HG03460 (cell line): Measurements from ENCODE around the gene FBXO17.
"Not testable (repeated sequence)": the region's sequence is repeated elsewhere in the genome, so short reads cannot be mapped to it uniquely, and the experiment has no call there.

ENCODE experiments used
- ATAC-seq: cut with Tn5 transposase; IDR thresholded peaks from one replicate; pipeline ENCODE4 v1.9.1; 2021; ENCODE audit not compliant: unreplicated experiment

FBXO17 gene

DNA sequence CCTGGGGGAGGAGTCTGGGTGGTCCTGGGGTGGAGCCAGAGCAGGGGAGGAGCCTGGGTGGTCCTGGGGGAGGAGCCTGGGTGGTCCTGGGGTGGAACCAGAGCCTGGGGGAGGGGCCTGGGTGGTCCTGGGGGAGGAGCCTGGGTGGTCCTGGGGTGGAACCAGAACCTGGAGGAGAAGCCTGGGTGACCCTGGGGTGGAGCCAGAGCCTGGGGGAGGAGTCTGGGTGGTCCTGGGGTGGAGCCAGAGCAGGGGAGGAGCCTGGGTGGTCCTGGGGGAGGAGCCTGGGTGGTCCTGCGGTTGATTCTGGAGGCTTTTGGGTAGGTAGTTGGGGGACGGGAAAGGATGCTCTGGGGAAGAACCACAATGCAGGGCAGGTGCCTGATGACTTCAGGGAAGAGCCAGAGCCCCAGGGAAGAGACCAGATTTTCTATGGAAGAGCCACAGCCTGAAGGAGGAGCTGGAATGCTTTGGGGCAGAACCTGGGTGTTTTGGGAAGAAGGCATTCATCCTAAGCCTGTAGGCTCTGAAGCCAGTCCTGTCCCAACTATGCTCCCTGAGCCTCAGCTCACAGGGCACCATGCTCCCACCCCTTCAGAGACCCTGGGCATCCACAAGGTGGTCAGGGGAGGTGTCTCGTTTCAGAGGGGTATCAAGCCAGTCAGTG is 29.8 kb downstream of the FBXO17 start:
- ATAC-seq: no peak

GRCh38 chr19:38944981-38945506 is 30.5 kb downstream of the FBXO17 start:
- no peak for ATAC-seq

GRCh38 chr19:38942471-38943181 is 32.9 kb downstream of the FBXO17 start:
- no peak for ATAC-seq

GRCh38 chr19:38941979-38942378 is 33.6 kb downstream of the FBXO17 start:
- ATAC-seq: no peak

DNA sequence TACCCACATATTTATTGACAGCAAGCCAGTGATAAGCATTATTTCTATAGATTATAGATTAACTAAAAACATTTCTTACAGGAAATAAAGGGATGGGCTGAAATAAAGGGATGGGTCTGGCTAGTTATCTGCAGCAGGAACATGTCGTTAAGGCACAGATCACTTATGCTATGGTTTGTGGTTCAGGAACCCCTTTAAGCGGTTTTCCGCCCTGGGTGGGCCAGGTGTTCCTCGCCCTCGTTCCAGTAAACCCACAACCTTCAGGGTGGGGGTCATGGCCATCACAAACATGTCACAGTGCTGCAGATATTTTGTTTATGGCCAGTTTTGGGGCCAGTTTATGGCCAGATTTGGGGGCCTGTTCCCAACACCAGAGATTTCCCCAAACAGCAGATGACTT is 34.1 kb downstream of the FBXO17 start:
- not testable (repeated sequence) for ATAC-seq

DNA sequence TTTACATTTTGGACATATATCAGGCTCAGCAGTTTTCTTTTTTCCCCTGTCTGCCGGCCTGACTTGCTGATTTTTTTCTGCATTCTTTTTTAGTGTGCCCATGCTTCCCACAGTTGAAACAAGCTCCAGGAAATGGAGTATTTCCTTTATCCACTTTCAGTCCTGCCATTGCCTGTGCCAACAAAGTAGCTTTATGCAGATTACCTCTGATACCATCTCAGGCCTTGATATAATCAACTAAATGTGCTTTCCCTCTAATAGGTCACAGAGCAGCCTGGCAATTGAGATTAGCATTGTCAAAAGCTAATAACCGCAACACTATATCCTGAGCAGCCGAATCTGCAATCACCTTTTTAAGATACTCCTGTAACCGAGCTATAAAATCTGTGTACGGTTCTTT is 35.6 kb downstream of the FBXO17 start:
- ATAC-seq: no peak

GRCh38 chr19:38933544-38933943 is 42.0 kb downstream of the FBXO17 start:
- no peak for ATAC-seq

DNA sequence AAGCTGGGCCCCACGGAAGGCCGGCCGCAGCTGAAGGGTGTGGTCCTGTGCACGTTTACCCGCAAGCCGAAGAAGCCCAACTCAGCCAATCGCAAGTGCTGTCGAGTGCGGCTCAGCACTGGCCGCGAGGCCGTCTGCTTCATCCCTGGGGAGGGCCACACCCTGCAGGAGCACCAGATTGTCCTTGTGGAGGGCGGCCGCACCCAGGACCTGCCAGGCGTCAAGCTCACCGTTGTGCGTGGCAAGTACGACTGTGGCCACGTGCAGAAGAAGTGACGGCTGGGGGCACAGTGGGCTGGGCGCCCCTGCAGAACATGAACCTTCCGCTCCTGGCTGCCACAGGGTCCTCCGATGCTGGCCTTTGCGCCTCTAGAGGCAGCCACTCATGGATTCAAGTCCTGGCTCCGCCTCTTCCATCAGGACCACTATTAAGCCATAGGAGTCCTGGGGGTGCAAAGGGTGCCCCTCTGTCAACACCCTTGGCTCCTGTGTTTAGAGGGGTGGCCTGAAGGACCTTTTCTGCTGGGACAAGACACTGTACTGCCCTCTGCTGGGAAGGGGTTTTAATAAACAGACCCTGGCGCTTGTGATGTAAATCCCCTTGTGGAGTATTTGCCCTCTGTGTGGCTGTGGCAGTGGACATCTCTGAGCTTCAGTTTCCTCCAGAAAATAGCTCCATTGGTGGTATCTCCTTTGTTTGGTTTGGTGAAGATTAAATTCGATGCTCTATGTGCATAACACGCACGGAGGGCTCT is 42.9 kb downstream of the FBXO17 start:
- no peak for ATAC-seq

DNA sequence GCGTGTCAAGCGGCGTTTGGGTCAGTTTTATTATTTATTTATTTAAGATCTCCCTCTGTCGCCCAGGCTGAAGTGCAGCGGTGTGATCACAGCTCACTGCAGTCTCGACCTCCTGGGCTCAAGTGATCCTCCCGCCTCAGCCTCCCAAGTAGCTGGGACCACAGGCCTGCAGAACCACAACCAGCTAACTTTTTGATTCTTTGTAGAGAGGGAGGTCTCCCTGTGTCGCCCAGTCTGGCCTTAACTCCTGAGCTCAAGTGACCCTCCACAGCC is 44.1 kb downstream of the FBXO17 start:
- no peak for ATAC-seq

- ATAC-seq: peak; percentile 93
These were observed 44.6 kb downstream of the FBXO17 start, which contains the start of gene MRPS12 for GRCh38 chr19:38930776-38931520. Gene MRPS12, plus strand, starts transcription at chr19:38930944. Its CDS starts 351 bp downstream, at chr19:38931295.

- peak; percentile 43 for ATAC-seq
These were observed 45.4 kb downstream of the FBXO17 start, which contains the start of gene SARS2 for GRCh38 chr19:38929929-38930775. Gene SARS2, minus strand, starts transcription at chr19:38930763. Its CDS starts 27 bp downstream, at chr19:38930736.

DNA sequence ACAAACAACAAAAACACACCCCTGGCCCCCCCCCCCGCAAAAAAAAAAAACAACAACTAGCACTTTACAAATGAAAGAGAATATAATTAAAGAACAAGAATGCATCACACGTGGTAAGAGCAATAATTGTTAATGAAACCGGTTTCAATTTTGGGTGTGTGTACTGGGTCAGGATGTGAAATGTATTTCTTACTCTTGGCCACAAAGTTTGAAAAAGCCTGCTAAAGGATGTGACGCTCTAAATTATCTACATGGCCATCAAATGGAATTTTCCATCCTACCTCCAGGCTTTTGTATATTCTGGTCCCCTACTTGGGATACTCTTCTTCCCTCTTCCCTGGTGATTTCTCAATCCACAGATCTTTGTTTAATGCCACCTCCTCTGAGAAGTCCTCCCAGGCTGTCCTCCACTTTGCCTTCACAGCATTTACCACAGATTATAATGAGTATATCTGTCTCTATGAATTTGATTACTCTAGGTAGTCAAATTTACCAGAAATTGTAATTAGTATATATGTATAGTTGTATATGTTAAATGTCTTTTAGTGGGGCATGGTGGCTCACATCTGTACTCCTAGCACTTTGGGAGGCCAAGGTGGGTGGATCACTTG is 47.0 kb downstream of the FBXO17 start:
- ATAC-seq: no peak

DNA sequence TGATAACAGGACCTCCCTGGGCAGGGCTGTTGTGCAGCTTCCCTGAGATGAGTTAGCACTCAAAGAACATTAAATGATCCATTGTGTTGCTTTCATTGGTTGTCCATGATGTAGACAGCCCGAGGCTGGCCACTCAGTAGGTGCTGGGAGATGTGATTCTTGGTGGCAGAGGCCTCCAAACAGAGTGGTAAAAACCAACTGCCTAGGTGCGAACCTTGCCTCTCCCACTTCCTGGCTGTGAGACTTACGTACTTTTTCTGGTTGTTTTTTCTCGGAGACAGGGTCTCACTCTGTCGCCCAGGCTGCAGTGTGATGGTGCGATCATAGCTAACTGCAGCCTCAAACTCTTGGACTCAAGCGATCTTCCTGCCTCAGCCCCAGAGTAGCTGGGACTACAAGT is 51.2 kb downstream of the FBXO17 start:
- no peak for ATAC-seq

GRCh38 chr19:38922482-38922881 is 53.1 kb downstream of the FBXO17 start:
- no peak for ATAC-seq

DNA sequence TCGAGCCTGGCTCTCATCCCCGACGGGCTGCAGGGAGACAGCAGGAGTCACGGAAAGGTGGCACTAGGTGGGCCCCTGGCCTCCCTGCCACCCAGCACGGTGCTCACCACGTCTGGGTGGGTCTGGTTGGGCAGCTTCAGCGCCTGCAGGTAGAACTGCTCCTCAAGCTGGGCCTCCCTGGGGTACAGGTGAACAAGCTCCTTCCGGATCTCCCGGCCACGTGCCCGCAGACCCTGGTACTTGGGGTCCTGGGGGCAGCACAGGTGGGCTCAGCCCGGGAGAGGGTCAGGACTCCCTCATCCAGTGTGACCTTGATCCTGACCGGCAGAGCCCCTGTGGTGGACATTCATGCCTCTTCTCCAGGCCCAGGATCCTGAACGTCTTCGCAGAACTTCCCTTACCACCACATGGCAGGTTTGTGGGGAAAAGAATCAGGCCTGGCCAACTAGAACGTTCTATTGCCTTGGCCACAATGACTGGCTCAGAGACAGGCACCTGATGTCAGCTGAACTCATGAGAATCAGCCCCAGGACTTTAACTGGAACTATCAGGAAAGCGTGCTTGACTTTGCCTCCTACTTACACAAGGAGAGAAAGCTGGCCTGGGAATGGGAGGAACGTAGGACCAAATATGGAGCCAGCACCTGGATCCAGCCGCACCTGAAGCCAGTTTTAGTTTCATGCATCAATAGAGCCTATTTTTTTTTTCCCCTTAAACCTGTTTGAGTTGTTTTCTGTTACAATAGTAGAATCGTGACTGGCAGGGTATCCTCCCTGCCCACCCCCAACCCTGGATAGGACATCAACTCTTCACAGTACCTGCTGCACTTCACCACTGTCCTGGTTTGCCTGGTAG is 53.9 kb downstream of the FBXO17 start:
- ATAC-seq: no peak

- ATAC-seq: no peak
These were observed 54.7 kb downstream of the FBXO17 start for GRCh38 chr19:38920602-38921419.

- no peak for ATAC-seq
These were observed 55.5 kb downstream of the FBXO17 start for GRCh38 chr19:38919837-38920601.
